SK-N-SH treated with all-trans-retinoic acid at 6 μM for 48 hours (cell line): ENCODE results near the gene MICA.
"Not testable (repeated sequence)": the region's sequence is repeated elsewhere in the genome, so short reads cannot be mapped to it uniquely, and the experiment has no call there.

Source experiments
- ARNTL ChIP-seq: fragments of 450-650 bp; formaldehyde crosslinking; IDR thresholded peaks from 2 replicates; pipeline ENCODE4 v1.5.0; 2020; ENCODE audit warnings: low read depth, mild to moderate bottlenecking, moderate library complexity, borderline replicate concordance
- BACH2 ChIP-seq: fragments of 250-450 bp; sonication (Bioruptor Pico); IDR thresholded peaks from 2 replicates; pipeline ENCODE4 v1.9.0; 2021; ENCODE audit warnings: mild to moderate bottlenecking, borderline replicate concordance
- CREB5 ChIP-seq: fragments of 250-450 bp; sonication (Bioruptor Pico); IDR thresholded peaks from 2 replicates; pipeline ENCODE4 v1.5.1; 2020; ENCODE audit warnings: low read depth, mild to moderate bottlenecking, moderate library complexity
- GLIS3 ChIP-seq: fragments of 250-450 bp; sonication (Bioruptor Pico); IDR thresholded peaks from 2 replicates; pipeline ENCODE4 v1.5.0; 2020; ENCODE audit warnings: mild to moderate bottlenecking, moderate library complexity
- ISL1 ChIP-seq: fragments of 250-450 bp; sonication (Bioruptor Pico); IDR thresholded peaks from 2 replicates; pipeline ENCODE4 v2.1.2; 2022; ENCODE audit warnings: mild to moderate bottlenecking, moderate library complexity
- PATZ1 ChIP-seq: fragments of 250-450 bp; sonication (Bioruptor Pico); IDR thresholded peaks from 2 replicates; pipeline ENCODE4 v1.8.0; 2020; ENCODE audit warnings: mild to moderate bottlenecking, moderate library complexity, borderline replicate concordance
- RARB ChIP-seq: fragments of 250-450 bp; sonication (Bioruptor Pico); IDR thresholded peaks from 2 replicates; pipeline ENCODE4 v1.8.0; 2021; ENCODE audit warnings: mild to moderate bottlenecking, moderate library complexity
- TSHZ2 ChIP-seq: fragments of 250-450 bp; sonication (Bioruptor Pico); IDR thresholded peaks from 2 replicates; pipeline ENCODE4 v1.5.0; 2020; ENCODE audit warnings: mild to moderate bottlenecking, moderate library complexity
- ZFP3 ChIP-seq: fragments of 250-450 bp; sonication (Bioruptor Pico); IDR thresholded peaks from 2 replicates; pipeline ENCODE4 v1.5.0; 2020; ENCODE audit warnings: mild to moderate bottlenecking, moderate library complexity
- ZFP30 ChIP-seq: fragments of 450-650 bp; formaldehyde crosslinking; IDR thresholded peaks from 2 replicates; pipeline ENCODE4 v1.5.0; 2022; ENCODE audit warnings: mild to moderate bottlenecking, moderate library complexity

- TF ChIP-seq ARNTL (CRISPR knock-in tag); CREB5; ZFP3 (CRISPR knock-in tag); RARB (CRISPR knock-in tag); TSHZ2 (CRISPR knock-in tag); ZFP30 (CRISPR knock-in tag); GLIS3 (CRISPR knock-in tag); PATZ1 (CRISPR knock-in tag); BACH2 (CRISPR knock-in tag); ISL1 (CRISPR knock-in tag): not testable (repeated sequence)
Observed at GRCh38 chr6:31414148-31414770, 10.9 kb downstream of the MICA start.
